Caki2 (cell line): Measurements from ENCODE around the gene CREBRF. TPM values are rescaled to one million over a fixed set of nuclear protein-coding genes. Genes with fewer than 3 reads are reported as not detected.
A peak's percentile ranks its signal among the peaks of the same experiment; 100 is the strongest.
"Not testable (repeated sequence)": the region's sequence is repeated elsewhere in the genome, so short reads cannot be mapped to it uniquely, and the experiment has no call there.

Source experiments
- DNase-seq: peaks from one replicate; pipeline ENCODE4 v3.0.0-alpha.2; 2015; ENCODE audit warnings: low read depth
- in situ Hi-C: cut with HindIII; loops from 2 replicates; pipeline ENCODE4 v1.10.0; 2016; ENCODE audit warnings: low sequenced_read_pairs, low pct_unique_long_range_greater_than_20kb, mixed read lengths
- total RNA-seq: library from RNA; depleted of rRNA; stranded (reverse); fragments of >200 nt; shearing (Covaris generic); gene quantifications from 2 replicates; pipeline ENCODE4 v1.2.3, GENCODE V29; 2014; ENCODE audit warnings: low replicate concordance; rRNA removed

The CREBRF gene
- total RNA-seq, result 8.7 and 22.1 TPM in 2 replicates

GRCh38 chr5:173055983-173056782 is at the start of gene CREBRF:
TSS of gene CREBRF (plus strand) at chr5:173056352. CDS start at chr5:173080776, 24,424 bp downstream.
- in situ Hi-C loops, result no loop called here
- peak; percentile 99 for DNase-seq

- DNase-seq, result no peak
- in situ Hi-C loops, result no loop called here
These were observed 46.1 kb upstream of the CREBRF start for GRCh38 chr5:173010021-173010420.

GRCh38 chr5:173010547-173011464 is 45.3 kb upstream of the CREBRF start:
- peak; percentile 72 for DNase-seq
- in situ Hi-C loops, result no loop called here

- no peak for DNase-seq
- in situ Hi-C loops, result no loop called here
These were observed 44.6 kb upstream of the CREBRF start for GRCh38 chr5:173011566-173011965.

- DNase-seq, result no peak
- in situ Hi-C loops, result no loop called here
These were observed 43.3 kb upstream of the CREBRF start for GRCh38 chr5:173012882-173013281.

GRCh38 chr5:173014671-173015070 is 41.5 kb upstream of the CREBRF start:
- DNase-seq, result no peak
- in situ Hi-C loops, result no loop called here

- in situ Hi-C loops, result no loop called here
- no peak for DNase-seq
These were observed 41.0 kb upstream of the CREBRF start for GRCh38 chr5:173015192-173015591.

GRCh38 chr5:173015598-173016455 is 40.3 kb upstream of the CREBRF start:
- in situ Hi-C loops, result no loop called here

GRCh38 chr5:173016598-173017046 is 39.5 kb upstream of the CREBRF start:
- peak; percentile 83 for DNase-seq
- in situ Hi-C loops, result no loop called here

More at GRCh38 chr5:173015598-173016455, 40.3 kb upstream of the CREBRF start:
- DNase-seq, result no peak

- DNase-seq, in situ Hi-C loops: not testable (repeated sequence)
These were observed 39.1 kb upstream of the CREBRF start for GRCh38 chr5:173017087-173017486.

GRCh38 chr5:173018358-173018757 is 37.8 kb upstream of the CREBRF start:
- DNase-seq, result no peak
- in situ Hi-C loops, result no loop called here

GRCh38 chr5:173020154-173020581 is 36.0 kb upstream of the CREBRF start:
- in situ Hi-C loops, result no loop called here

GRCh38 chr5:173020643-173021042 is 35.5 kb upstream of the CREBRF start:
- in situ Hi-C loops, result no loop called here
- no peak for DNase-seq

More at GRCh38 chr5:173020154-173020581, 36.0 kb upstream of the CREBRF start:
- DNase-seq, result no peak

GRCh38 chr5:173025651-173026050 is 30.5 kb upstream of the CREBRF start:
- in situ Hi-C loops, result no loop called here
- DNase-seq, result no peak

GRCh38 chr5:173027905-173028304 is 28.2 kb upstream of the CREBRF start:
- no peak for DNase-seq
- in situ Hi-C loops, result no loop called here

GRCh38 chr5:173028811-173029327 is 27.3 kb upstream of the CREBRF start:
- in situ Hi-C loops, result no loop called here
- no peak for DNase-seq

GRCh38 chr5:173029499-173029921 is 26.6 kb upstream of the CREBRF start:
- in situ Hi-C loops, result no loop called here
- no peak for DNase-seq

- DNase-seq, in situ Hi-C loops: not testable (repeated sequence)
These were observed 24.1 kb upstream of the CREBRF start for GRCh38 chr5:173032096-173032495.
